GM21786 (cell line): ENCODE data around the gene ALX4.

Experiments
- ATAC-seq: cut with Tn5 transposase; IDR thresholded peaks from one replicate; pipeline ENCODE4 v1.9.1; 2021; ENCODE audit not compliant: unreplicated experiment

The ALX4 gene

GRCh38 chr11:44246726-44247125 is 63.2 kb downstream of the ALX4 start:
- ATAC-seq: no peak

DNA sequence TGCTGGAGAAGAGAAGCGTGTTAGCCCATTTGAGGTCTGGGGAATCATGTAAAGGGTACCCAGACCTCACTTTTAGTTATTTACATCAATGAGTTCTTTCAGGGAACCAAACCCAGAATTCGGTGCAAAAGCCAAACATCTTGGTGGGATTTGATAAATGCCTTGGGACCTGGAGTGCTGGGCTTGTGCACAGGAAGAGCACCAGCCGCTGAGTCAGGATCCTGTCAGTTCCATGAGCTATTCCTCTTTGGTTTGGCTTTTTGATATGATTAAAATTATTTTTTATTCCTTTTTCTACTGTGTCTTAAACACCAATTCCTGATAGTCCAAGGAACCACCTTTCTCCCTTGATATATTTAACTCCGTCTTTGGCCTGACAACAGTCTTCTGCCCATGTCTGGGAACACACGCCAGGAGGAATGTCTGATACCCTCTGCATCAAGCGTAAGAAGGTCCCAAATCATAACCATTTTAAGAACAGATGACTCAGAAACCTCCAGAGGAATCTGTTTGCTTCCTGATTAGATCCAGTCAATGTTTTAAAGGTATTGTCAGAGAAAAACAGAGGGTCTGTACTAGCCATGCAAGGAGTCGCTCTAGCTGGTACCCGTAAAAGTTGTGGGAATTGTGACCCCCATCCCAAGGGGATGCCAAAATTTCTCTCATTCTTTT is 65.2 kb downstream of the ALX4 start:
- ATAC-seq: no peak

DNA sequence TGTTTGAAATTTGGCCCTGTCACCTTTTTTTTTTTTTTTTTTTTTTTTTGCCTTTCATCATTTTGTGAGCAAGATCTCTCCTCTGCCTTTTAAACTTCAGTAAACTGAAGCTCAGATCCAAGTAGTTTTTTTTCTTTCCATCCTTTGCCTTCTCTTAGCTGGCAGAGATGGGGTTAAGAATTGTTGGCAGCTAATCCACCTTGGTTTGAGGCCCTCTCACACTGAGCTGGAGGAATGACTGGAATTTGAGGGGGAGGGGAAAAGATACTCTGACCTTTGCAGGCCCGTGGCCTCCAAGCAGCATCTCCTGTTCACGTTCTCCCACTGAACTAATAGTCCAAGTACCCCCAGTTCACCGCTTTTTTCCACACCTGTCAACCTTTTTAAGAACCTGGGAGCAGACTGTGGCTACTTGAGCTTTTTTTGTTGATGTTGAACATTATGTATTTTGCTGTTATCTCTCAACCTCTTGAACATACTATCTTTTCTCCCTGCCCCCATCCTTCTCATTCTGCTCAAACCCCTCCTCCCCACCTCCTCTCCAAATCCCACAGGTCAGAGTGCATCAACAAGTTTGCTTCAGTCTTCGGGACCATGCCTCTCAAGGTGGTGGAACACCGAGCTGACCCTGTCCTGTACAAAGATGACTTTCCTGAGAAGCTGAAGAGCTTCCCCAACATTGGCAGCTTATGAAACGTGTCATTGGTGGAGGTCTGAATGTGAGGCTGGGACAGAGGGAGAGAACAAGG is 66.2 kb downstream of the ALX4 start:
- ATAC-seq: no peak

GRCh38 chr11:44243086-44243485 is 66.9 kb downstream of the ALX4 start:
- no peak for ATAC-seq

DNA sequence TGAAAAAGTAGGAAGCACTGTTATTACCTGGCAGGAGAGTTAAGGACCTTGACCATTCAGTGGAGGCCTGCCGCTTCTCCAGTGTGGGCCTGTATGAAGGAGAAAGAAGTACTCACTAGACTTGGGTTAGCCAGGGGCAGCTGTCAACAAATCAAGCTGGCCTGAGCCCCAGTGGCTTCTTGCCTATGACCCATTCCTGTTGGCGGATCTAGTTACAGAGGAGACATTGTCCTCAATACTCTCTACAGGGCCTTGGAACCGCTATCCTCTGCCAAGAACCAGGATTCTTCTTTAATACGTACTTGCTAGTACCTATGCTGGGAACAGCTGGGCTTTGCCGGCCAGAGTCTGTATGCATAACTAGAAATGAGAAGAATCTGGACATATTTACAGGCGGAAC is 68.1 kb downstream of the ALX4 start:
- ATAC-seq: no peak

DNA sequence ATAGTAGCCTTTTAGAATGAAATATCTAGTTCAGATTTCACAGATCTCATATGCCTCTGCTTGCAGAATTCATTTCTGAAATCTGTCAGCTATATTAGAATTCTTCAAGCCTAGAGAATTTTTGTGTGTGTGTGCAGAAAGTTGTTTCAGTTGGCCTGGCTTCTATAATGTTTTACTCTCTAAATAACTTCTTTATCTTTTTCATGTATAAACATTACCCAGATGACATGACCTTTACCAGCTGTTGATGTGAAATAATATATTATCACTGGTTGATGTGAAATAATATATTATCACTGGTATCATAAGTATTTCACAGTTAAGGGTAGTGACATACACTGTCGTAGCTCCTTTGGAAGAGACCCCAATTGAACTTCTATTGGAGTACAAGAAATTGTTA is 72.8 kb downstream of the ALX4 start:
- ATAC-seq: no peak

DNA sequence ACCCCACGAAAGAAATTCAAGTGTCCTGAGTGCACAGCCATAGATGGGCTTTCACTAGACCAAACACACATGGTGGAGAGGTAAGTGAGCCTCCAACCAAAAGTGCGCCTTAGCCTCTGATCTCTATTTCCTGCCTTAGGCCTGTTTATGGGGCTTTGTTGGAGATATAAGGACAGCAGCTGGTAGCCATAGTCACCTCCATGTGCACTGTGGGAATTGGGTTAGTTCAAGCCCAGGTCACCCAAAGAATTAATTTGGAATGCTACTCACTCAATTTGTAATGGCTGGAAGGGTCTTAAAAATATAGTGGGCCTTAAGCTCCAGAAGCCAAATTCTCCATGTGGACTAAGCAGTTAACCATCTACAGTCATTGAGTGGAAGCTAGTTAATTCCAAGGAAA is 73.6 kb downstream of the ALX4 start:
- no peak for ATAC-seq

- no peak for ATAC-seq
Measured at GRCh38 chr11:44235765-44236201, 74.2 kb downstream of the ALX4 start.

GRCh38 chr11:44229624-44230023 is 80.3 kb downstream of the ALX4 start:
- no peak for ATAC-seq

DNA sequence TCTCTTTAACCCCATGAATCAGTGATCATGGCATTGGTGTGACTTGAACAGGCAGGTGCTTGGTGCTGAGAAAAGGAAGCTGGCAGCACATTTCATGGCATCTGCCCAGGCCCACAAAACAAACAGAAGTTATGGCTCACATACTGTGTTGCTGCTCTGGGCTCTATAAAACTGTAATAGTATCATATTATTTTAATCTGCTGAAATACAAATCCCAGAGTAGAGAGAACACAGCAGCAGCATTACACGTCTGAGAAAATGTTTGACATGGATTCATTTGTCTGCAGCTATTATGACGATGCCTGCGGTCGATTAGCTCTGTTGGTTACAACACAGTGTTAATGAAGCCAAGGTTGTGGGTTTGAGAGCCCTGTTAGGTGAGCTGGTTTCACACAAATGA is 80.8 kb downstream of the ALX4 start:
- ATAC-seq: no peak

DNA sequence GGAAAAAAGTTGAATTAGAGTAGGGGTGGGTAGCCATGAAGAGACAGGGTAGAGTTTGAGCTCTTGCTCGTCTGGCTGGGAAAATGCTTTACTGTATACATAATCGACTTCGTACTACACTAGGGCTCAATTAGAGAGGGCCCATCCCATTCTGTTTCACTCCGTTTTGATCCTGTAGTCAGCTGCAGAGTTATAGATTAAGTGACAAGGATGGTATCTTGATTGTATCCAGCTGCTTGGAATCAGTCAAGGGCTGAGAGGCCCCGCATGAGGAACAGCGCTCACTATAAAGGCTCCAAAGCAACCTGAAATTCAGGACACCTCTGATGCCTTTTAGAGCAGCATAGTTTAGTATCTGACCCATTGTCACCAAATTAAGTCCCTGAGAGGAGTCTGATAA is 81.6 kb downstream of the ALX4 start:
- no peak for ATAC-seq

- no peak for ATAC-seq
Measured at GRCh38 chr11:44226945-44227344, 83.0 kb downstream of the ALX4 start.

GRCh38 chr11:44226490-44226889 is 83.4 kb downstream of the ALX4 start:
- no peak for ATAC-seq

GRCh38 chr11:44224867-44225501 is 85.0 kb downstream of the ALX4 start:
- no peak for ATAC-seq

DNA sequence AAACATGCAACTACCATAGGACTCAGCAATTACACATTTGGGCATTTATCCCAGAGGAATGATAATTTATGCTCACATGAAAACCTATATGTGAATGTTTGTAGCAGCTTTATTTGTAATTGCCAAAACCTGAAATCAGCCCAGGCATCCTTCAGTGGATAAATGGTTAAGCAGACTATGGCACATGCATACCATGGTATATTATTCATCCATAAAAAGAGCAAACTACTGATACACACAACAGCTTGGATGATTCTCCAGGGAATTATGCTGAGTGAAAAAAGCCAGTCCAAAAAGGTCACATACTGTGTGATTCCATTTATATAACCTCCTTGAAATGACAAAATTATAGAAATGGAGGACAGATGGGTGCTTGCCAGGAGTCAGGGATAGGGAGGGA is 86.7 kb downstream of the ALX4 start:
- no peak for ATAC-seq

DNA sequence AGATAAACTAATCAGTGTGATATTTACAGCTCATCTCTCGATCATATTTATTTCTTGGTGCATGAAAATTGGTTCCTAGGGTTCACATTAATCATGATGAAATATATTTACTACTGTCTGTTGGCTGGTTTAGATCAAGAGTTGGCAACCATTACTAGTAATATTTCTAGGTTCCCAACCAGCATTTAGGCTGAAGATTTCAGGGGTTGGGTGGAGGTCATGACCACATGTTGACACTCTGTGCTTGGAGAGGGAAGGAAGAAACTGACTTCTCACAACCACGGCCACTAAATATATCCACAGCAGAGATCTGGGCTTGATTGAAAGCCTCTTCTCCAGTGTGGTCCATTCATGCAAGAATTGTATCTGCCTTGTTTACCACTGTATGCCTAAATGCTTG is 87.9 kb downstream of the ALX4 start:
- ATAC-seq: no peak

DNA sequence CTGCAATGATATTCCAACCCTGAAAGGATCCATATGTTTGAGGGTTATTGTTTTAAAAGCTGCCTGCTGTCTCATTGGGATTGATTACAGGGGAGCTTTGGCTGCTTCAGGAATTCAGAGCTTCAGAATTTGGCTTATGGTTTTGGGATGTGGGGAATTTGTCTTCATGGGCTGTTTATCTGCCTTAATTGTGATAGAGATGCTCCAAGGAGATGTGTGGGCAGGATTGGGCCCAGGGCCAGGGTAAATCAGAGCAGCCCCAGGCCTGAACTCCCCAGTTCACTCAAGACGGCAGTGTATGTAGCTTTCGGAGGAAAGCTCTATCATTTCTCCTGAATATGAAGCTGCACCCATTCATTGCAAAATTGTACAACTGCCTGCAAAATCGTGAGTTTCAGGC is 88.5 kb downstream of the ALX4 start:
- no peak for ATAC-seq

GRCh38 chr11:44219830-44220796 is 89.8 kb downstream of the ALX4 start:
- no peak for ATAC-seq

DNA sequence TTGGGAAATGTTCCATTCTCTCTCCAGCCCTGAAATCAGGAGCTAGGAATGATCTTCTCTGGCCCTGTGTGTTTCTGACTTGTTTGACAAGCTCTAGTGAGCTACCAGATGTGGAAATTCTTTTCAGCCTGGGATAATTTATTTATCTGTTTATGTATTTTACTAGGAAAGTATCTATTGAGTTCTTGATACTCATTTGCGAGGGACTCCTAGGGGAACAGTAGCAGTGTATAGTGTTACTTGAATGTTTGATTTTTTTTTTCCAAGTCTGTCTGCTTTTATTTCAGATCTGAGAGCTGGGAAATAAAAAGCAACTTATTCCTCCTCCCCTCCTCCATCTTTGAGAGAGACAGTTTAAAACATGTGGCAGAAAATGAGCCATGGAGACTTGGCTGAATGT is 92.5 kb downstream of the ALX4 start:
- no peak for ATAC-seq

- no peak for ATAC-seq
Measured at GRCh38 chr11:44213148-44213547, 96.8 kb downstream of the ALX4 start.

GRCh38 chr11:44212128-44212527 is 97.8 kb downstream of the ALX4 start:
- ATAC-seq: no peak
